ENCODE data around the gene PIN4. TPM values are rescaled to one million over a fixed set of nuclear protein-coding genes. Genes with fewer than 3 reads are reported as not detected.

The PIN4 gene
- total RNA-seq, 1 donor from 2014 or later: 17.3 TPM

DNA sequence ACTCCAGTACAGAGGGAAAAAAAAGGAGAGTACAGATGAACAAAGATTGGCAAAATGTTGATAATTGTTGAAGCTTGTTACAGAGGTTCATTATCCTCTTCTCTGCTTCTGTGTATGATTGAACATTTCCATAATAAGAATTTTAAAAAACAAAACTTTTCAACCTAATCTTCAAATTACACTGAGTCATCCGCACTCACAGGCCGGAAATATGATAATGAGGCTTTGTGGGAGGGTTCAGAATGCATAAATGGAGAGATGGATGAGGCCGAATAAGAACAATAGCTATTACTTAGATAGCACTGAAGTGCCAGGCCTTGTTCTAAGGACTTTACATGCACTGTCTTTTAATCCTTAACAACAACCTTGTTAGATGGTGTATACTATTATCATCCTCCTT, 61.9 kb downstream of the PIN4 start:
- no peak for DNase-seq (ENCODE audit: low spot score in 2 of 2, unreplicated experiment in 2 of 2)
- TF ChIP-seq, protein P1, sequence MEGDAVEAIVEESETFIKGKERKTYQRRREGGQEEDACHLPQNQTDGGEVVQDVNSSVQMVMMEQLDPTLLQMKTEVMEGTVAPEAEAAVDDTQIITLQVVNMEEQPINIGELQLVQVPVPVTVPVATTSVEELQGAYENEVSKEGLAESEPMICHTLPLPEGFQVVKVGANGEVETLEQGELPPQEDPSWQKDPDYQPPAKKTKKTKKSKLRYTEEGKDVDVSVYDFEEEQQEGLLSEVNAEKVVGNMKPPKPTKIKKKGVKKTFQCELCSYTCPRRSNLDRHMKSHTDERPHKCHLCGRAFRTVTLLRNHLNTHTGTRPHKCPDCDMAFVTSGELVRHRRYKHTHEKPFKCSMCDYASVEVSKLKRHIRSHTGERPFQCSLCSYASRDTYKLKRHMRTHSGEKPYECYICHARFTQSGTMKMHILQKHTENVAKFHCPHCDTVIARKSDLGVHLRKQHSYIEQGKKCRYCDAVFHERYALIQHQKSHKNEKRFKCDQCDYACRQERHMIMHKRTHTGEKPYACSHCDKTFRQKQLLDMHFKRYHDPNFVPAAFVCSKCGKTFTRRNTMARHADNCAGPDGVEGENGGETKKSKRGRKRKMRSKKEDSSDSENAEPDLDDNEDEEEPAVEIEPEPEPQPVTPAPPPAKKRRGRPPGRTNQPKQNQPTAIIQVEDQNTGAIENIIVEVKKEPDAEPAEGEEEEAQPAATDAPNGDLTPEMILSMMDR (IDR thresholded peaks at IDR 0.05; ENCODE audit: unreplicated experiment): no peak
- Mint-ChIP-seq H3K36me3 (no peaks in the 10 kb centered on the region), H3K4me3 (no peak overlapping the region), H3K4me1 (peaks cover under 1% of the 10 kb centered on the region), H3K27me3 (ENCODE audit: low read depth) (no peaks in the 10 kb centered on the region), H3K27ac (no peak overlapping the region), H3K9me3 (peaks cover 20% of the 10 kb centered on the region)

DNA sequence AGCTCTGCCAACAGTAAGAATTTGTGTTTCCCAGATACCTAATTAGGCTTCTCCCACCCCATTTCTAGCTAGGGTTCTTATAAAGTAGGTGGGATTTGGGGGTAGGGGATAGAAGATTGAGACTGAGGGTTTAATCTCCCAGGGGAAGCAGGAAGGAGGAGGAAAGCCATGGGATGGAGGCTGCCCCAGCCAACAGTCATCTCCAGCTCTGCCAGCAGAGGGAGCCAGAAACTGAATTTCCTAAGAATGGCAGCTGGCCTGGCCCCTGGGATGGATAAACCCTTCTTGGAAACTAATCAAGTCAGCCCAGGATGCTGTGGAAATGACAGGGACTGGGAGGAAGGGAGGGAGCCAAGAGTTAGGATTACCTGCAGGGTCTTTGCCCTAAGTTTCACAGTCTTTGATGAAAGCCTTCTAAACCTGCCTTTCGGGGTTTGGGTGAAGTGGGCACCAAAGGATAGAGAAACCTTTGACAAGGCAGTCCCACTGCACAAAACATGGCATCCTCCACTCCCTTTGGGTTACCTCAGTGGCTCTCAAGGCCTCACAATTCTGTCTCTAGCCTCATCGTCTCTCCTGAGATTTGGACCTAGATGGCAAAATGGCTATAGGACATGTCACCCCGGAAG, 64.0 kb downstream of the PIN4 start:
- peak in 1 of 2 experiments; percentile 45 for DNase-seq (ENCODE audit: low spot score in 2 of 2, unreplicated experiment in 2 of 2)
- Mint-ChIP-seq H3K27ac (no peak overlapping the region), H3K27me3 (ENCODE audit: low read depth) (no peaks in the 10 kb centered on the region), H3K4me3 (no peak overlapping the region), H3K9me3 (peaks cover 24% of the 10 kb centered on the region), H3K4me1 (no peaks in the 10 kb centered on the region), H3K36me3 (no peaks in the 10 kb centered on the region)
- TF ChIP-seq, protein P1 (IDR thresholded peaks at IDR 0.05; ENCODE audit: unreplicated experiment): peak; percentile 62

DNA sequence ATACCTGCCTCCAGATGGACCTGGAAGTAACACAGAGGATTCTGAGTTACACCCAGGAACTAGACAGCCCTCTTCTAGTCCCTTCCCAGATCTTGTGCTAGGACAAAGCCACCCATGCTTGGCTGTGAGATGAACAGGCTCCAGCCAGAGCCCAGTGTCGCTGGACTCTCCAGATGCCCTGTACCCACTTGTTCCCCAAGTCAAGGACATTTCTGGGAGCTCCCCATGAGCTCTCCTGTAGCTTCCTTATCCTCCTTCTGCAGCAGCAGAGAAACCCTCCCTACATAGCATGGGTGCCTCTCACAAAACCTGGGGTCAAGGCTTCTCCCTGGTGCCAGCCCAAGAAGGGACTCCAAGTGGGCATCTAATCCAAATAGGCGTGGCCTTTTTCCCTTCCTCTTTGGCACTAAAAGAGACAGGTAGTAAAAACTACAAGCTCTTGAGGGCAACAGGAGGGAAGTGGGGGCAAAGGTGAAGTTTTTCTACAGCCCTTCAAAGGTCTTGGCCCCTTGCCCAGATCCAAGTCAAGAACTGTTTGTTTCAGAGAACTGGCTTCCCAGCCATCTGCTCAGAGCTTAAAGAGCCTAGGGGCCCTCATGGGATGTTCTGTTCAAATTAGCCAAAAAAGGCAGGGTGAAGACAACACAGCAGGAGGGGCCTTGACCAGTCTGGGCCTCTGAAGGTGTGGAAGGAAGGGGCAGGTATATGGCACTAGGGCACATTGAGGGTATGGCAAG, 65.8 kb downstream of the PIN4 start:
- no peak for DNase-seq (ENCODE audit: low spot score in 2 of 2, unreplicated experiment in 2 of 2)
- H3K27me3 Mint-ChIP-seq (ENCODE audit: low read depth): no peaks in the 10 kb centered on the region
- H3K4me3 Mint-ChIP-seq: no peak overlapping the region
- no peak overlapping the region for H3K27ac Mint-ChIP-seq
- no peaks in the 10 kb centered on the region for H3K36me3 Mint-ChIP-seq
- TF ChIP-seq, protein P1 (IDR thresholded peaks at IDR 0.05; ENCODE audit: unreplicated experiment): no peak
- no peaks in the 10 kb centered on the region for H3K4me1 Mint-ChIP-seq
- peaks cover 21% of the 10 kb centered on the region for H3K9me3 Mint-ChIP-seq

Other genes starting within 250 kb of the PIN4 start
- 36.1 to 37.5 TPM (median 36.4 TPM) in 3 replicates for gene RTL5, start 49.8 kb upstream of the PIN4 start, total RNA-seq
- gene ERCC6L, start 57.3 kb downstream of the PIN4 start, total RNA-seq: 2.4 to 3.0 TPM (median 2.8 TPM) in 3 replicates
- 1,669 to 1,774 TPM (median 1,760 TPM) in 3 replicates for gene RPS4X, start 95.5 kb downstream of the PIN4 start, total RNA-seq
- gene CITED1, start 124.2 kb downstream of the PIN4 start, total RNA-seq: 1.4 to 2.8 TPM (median 1.6 TPM) in 3 replicates